Liver (tissue), 9 donors: ENCODE measurements around the gene PIGA. TPM values are rescaled to one million over a fixed set of nuclear protein-coding genes. Genes with fewer than 3 reads are reported as not detected.

Source experiments
- DNase-seq: peaks from one replicate; pipeline ENCODE4 v3.0.0-alpha.2; 2017; ENCODE audit warnings: low spot score
- H3K27ac ChIP-seq, 2 donors: one replicate each; pipeline ENCODE4 v1.7.0; 2013; ENCODE audit warnings: inconsistent platforms in 2 of 2, low read length in 2 of 2, control low read depth in 1 of 2, low read depth in 1 of 2, mild to moderate bottlenecking in 1 of 2
- H3K27me3 ChIP-seq, 4 donors: one replicate each; pipeline versions ENCODE4 v1.6.1 to v1.7.0; 2013; ENCODE audit warnings: low read length in 3 of 4, inconsistent platforms in 1 of 4, mild to moderate bottlenecking in 1 of 4, moderate library complexity in 1 of 4; ENCODE audit not compliant: control insufficient read depth in 4 of 4, insufficient read depth in 4 of 4
- H3K36me3 ChIP-seq, 4 donors: one replicate each; pipeline versions ENCODE4 v1.6.1 to v1.7.0; 2013; ENCODE audit warnings: low read length in 3 of 4, mild to moderate bottlenecking in 3 of 4, low read depth in 1 of 4, moderate library complexity in 1 of 4; ENCODE audit not compliant: control insufficient read depth in 4 of 4, insufficient read depth in 3 of 4
- H3K4me1 ChIP-seq, 4 donors: one replicate each; pipeline versions ENCODE4 v1.6.1 to v1.7.0; 2013; ENCODE audit warnings: low read length in 3 of 4, mild to moderate bottlenecking in 3 of 4, moderate library complexity in 1 of 4; ENCODE audit not compliant: control insufficient read depth in 4 of 4, insufficient read depth in 4 of 4
- H3K4me3 ChIP-seq, 3 donors: one replicate each; pipeline versions ENCODE4 v1.6.1 to v1.7.0; 2013; ENCODE audit warnings: low read length in 3 of 3, control low read depth in 1 of 3, low read depth in 1 of 3, mild to moderate bottlenecking in 1 of 3
- H3K9ac ChIP-seq, 2 donors: one replicate each; pipeline ENCODE4 v1.7.0; 2013; ENCODE audit warnings: low read length in 2 of 2, mild to moderate bottlenecking in 2 of 2, moderate library complexity in 2 of 2, control low read depth in 1 of 2, low read depth in 1 of 2
- H3K9me3 ChIP-seq, 4 donors: one replicate each; pipeline versions ENCODE4 v1.6.1 to v1.7.0; 2013; ENCODE audit warnings: low read length in 3 of 4; ENCODE audit not compliant: control insufficient read depth in 4 of 4
- ATF3 ChIP-seq: IDR thresholded peaks from 2 replicates; pipeline ENCODE4 v1.6.1; 2016; ENCODE audit warnings: antibody characterized with exemption
- CTCF ChIP-seq: fragments of 150-350 bp; IDR thresholded peaks from 2 replicates; pipeline ENCODE4 v1.5.1; 2017; ENCODE audit warnings: improper control_type of control experiment, low read depth, low read length; ENCODE audit not compliant: missing input control
- EGR1 ChIP-seq, 2 donors: IDR thresholded peaks; 2 replicates each; pipeline ENCODE4 v1.6.1; 2016 to 2018; ENCODE audit warnings: antibody characterized with exemption in 2 of 2, low read depth in 2 of 2
- FOXA1 ChIP-seq: IDR thresholded peaks from 2 replicates; pipeline ENCODE4 v1.6.1; 2016; ENCODE audit warnings: antibody characterized with exemption
- FOXA2 ChIP-seq: IDR thresholded peaks from 2 replicates; pipeline ENCODE4 v1.6.1; 2016; ENCODE audit warnings: antibody characterized with exemption
- GABPA ChIP-seq, 2 donors: IDR thresholded peaks in 1 of 2; conservative IDR thresholded peaks in 1 of 2; 2 replicates each; pipeline ENCODE4 v1.6.1; 2016; ENCODE audit warnings: antibody characterized with exemption in 2 of 2, mild to moderate bottlenecking in 1 of 2, moderate library complexity in 1 of 2
- HNF4A ChIP-seq, 2 donors: conservative IDR thresholded peaks; 2 replicates each; pipeline ENCODE4 v1.6.1; 2016; ENCODE audit warnings: antibody characterized with exemption in 2 of 2, mild to moderate bottlenecking in 2 of 2
- HNF4G ChIP-seq: IDR thresholded peaks from 2 replicates; pipeline ENCODE4 v1.6.1; 2016; ENCODE audit warnings: antibody characterized with exemption
- JUND ChIP-seq, 2 donors: IDR thresholded peaks; 2 replicates each; pipeline ENCODE4 v1.6.1; 2016; ENCODE audit warnings: antibody characterized with exemption in 2 of 2
- NR2F2 ChIP-seq: IDR thresholded peaks from 2 replicates; pipeline ENCODE4 v1.6.1; 2016; ENCODE audit warnings: antibody characterized with exemption
- RAD21 ChIP-seq, 2 donors: IDR thresholded peaks; 2 replicates each; pipeline ENCODE4 v1.6.1; 2016; ENCODE audit warnings: antibody characterized with exemption in 2 of 2, mild to moderate bottlenecking in 2 of 2
- REST ChIP-seq: IDR thresholded peaks from 2 replicates; pipeline ENCODE4 v1.6.1; 2016; ENCODE audit warnings: antibody characterized with exemption, mild to moderate bottlenecking
- RXRA ChIP-seq, 2 donors: IDR thresholded peaks; 2 replicates each; pipeline ENCODE4 v1.6.1; 2017 to 2018; ENCODE audit warnings: antibody characterized with exemption in 2 of 2, mild to moderate bottlenecking in 1 of 2
- SP1 ChIP-seq: IDR thresholded peaks from 2 replicates; pipeline ENCODE4 v1.6.1; 2018; ENCODE audit warnings: antibody characterized with exemption, mild to moderate bottlenecking
- TAF1 ChIP-seq: conservative IDR thresholded peaks from 2 replicates; pipeline ENCODE4 v1.6.1; 2016; ENCODE audit warnings: antibody characterized with exemption, mild to moderate bottlenecking
- YY1 ChIP-seq: IDR thresholded peaks from 2 replicates; pipeline ENCODE4 v1.6.1; 2016; ENCODE audit warnings: antibody characterized with exemption, mild to moderate bottlenecking
- ZBTB33 ChIP-seq: IDR thresholded peaks from 2 replicates; pipeline ENCODE4 v1.6.1; 2016; ENCODE audit warnings: antibody characterized with exemption
- WGBS: extraction: QIAGEN DNeasy Blood & Tissue Kit; methylation state at CpG from one replicate; pipeline ENCODE4 v1.1.7; 2013; 5-methylcytosine and 5-hydroxymethylcytosine counted together
- polyA plus RNA-seq, 2 donors: library from polyadenylated mRNA; stranded (reverse) in 1 of 2; unstranded in 1 of 2; fragments of 200-250 nt in 1 of 2; fragments of >200 nt in 1 of 2; fragmentation: Nextera tagmentation in 1 of 2; extraction: Ambion mirVana in 1 of 2; gene quantifications; one replicate each; pipeline versions ENCODE4 v1.2.1 to v1.2.3, GENCODE V29; 2013 to 2015
- total RNA-seq, 2 donors: library from RNA; depleted of rRNA; stranded (reverse); fragments of >200 nt; gene quantifications; one replicate each; pipeline ENCODE4 v1.2.3, GENCODE V29; 2014
- TF ChIP-seq, protein P1 (sequence below): IDR thresholded peaks from 2 replicates; pipeline ENCODE4 v1.6.1; 2016; ENCODE audit warnings: antibody characterized with exemption
- donor health status: healthy.
- donor health status: healthy.
- donor health status: healthy.
- donor health status: healthy.
- donor health status: healthy.

Gene PIGA
- total and polyA plus RNA-seq, 4 donors: 3.0 to 8.7 (median 5.6) TPM

DNA sequence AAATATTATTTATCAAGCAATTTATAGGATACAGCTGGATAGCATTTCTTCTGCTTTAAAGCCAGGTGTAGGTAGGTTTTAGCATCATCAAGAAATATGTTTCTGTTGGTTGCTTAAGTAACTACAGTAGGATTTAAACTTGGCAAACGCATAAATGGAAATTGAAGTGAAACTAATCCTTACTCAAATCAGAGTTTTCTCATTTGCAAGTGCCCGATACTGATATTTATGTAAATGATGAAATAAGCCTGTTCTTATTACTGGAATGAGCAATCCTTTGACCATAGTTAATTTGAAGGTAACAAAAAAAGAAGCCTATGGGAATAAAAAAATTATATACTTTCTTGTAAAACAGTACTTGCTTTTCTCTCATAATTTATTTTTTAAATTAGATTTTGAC lies 23.2 kb upstream of the PIGA start:
- H3K9me3 ChIP-seq: peaks cover 0 to 3% (median 0%) of the 10 kb centered on the region in 4 donors
- TF ChIP-seq, protein P1, sequence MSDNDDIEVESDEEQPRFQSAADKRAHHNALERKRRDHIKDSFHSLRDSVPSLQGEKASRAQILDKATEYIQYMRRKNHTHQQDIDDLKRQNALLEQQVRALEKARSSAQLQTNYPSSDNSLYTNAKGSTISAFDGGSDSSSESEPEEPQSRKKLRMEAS: no peak
- TF ChIP-seq YY1: no peak
- no peak for TF ChIP-seq REST
- no peak for TF ChIP-seq EGR1 (IDR thresholded peaks at IDR 0.05; ENCODE audit: low read depth in 2 of 2)
- TF ChIP-seq TAF1: no peak
- TF ChIP-seq ATF3: no peak
- TF ChIP-seq RAD21 (IDR thresholded peaks at IDR 0.05): no peak
- TF ChIP-seq NR2F2: no peak
- no peak for TF ChIP-seq HNF4G
- no peak for TF ChIP-seq ZBTB33
- TF ChIP-seq JUND (IDR thresholded peaks at IDR 0.05): no peak
- TF ChIP-seq FOXA1: no peak
- TF ChIP-seq GABPA (IDR thresholded peaks at IDR 0.05 in 1 of 2, conservative IDR thresholded peaks at IDR 0.05 in 1 of 2): no peak
- no peak for TF ChIP-seq CTCF
- no peak for TF ChIP-seq RXRA (IDR thresholded peaks at IDR 0.05)
- TF ChIP-seq HNF4A (conservative IDR thresholded peaks at IDR 0.05): no peak
- no peak for TF ChIP-seq SP1
- no peak for TF ChIP-seq FOXA2
- no peaks in the 10 kb centered on the region for H3K4me1 ChIP-seq
- no peak overlapping the region for H3K9ac ChIP-seq
- no peak overlapping the region for H3K4me3 ChIP-seq
- H3K27me3 ChIP-seq: no peaks in the 10 kb centered on the region
- 80% methylated on average over 2 of the region's 2 CpGs for WGBS
- no peaks in the 10 kb centered on the region for H3K36me3 ChIP-seq
- H3K27ac ChIP-seq: no peak overlapping the region
- DNase-seq: no peak
